ENCODE data around the gene FBLN7.

- no peak for TF ChIP-seq GATA3 (IDR thresholded peaks at IDR 0.05; ENCODE audit: low read depth, low read length)
- TF ChIP-seq GATA2 (IDR thresholded peaks at IDR 0.05; ENCODE audit: low read depth, low read length), result no peak
Measured at GRCh38 chr2:112141626-112142007, 3.4 kb downstream of the FBLN7 start.

Data from SH-SY5Y (cell line).